ENCODE results near the gene ARHGAP15.

GRCh38 chr2:143688248-143688647 lies 559.0 kb downstream of the ARHGAP15 start:
- TF ChIP-seq, protein P1, sequence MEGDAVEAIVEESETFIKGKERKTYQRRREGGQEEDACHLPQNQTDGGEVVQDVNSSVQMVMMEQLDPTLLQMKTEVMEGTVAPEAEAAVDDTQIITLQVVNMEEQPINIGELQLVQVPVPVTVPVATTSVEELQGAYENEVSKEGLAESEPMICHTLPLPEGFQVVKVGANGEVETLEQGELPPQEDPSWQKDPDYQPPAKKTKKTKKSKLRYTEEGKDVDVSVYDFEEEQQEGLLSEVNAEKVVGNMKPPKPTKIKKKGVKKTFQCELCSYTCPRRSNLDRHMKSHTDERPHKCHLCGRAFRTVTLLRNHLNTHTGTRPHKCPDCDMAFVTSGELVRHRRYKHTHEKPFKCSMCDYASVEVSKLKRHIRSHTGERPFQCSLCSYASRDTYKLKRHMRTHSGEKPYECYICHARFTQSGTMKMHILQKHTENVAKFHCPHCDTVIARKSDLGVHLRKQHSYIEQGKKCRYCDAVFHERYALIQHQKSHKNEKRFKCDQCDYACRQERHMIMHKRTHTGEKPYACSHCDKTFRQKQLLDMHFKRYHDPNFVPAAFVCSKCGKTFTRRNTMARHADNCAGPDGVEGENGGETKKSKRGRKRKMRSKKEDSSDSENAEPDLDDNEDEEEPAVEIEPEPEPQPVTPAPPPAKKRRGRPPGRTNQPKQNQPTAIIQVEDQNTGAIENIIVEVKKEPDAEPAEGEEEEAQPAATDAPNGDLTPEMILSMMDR (IDR thresholded peaks at IDR 0.05; ENCODE audit: insufficient read depth, low read length): no peak
- TF ChIP-seq, protein P2, sequence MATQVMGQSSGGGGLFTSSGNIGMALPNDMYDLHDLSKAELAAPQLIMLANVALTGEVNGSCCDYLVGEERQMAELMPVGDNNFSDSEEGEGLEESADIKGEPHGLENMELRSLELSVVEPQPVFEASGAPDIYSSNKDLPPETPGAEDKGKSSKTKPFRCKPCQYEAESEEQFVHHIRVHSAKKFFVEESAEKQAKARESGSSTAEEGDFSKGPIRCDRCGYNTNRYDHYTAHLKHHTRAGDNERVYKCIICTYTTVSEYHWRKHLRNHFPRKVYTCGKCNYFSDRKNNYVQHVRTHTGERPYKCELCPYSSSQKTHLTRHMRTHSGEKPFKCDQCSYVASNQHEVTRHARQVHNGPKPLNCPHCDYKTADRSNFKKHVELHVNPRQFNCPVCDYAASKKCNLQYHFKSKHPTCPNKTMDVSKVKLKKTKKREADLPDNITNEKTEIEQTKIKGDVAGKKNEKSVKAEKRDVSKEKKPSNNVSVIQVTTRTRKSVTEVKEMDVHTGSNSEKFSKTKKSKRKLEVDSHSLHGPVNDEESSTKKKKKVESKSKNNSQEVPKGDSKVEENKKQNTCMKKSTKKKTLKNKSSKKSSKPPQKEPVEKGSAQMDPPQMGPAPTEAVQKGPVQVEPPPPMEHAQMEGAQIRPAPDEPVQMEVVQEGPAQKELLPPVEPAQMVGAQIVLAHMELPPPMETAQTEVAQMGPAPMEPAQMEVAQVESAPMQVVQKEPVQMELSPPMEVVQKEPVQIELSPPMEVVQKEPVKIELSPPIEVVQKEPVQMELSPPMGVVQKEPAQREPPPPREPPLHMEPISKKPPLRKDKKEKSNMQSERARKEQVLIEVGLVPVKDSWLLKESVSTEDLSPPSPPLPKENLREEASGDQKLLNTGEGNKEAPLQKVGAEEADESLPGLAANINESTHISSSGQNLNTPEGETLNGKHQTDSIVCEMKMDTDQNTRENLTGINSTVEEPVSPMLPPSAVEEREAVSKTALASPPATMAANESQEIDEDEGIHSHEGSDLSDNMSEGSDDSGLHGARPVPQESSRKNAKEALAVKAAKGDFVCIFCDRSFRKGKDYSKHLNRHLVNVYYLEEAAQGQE (IDR thresholded peaks at IDR 0.05; ENCODE audit: insufficient replicate concordance, low read depth): no peak
- no peak for TF ChIP-seq POLR2AphosphoS5 (IDR thresholded peaks at IDR 0.05; ENCODE audit: low read depth)
- TF ChIP-seq SPI1 (IDR thresholded peaks at IDR 0.05; ENCODE audit: borderline replicate concordance, low read depth): no peak

Measured in HL-60 (cell line).